Right cardiac atrium (tissue), 5 donors: ENCODE measurements around the gene ZC3H8. TPM values are rescaled to one million over a fixed set of nuclear protein-coding genes. Genes with fewer than 3 reads are reported as not detected.
"Not testable (repeated sequence)": the region's sequence is repeated elsewhere in the genome, so short reads cannot be mapped to it uniquely, and the experiment has no call there.

Experiments used
- ATAC-seq, 2 donors: fragments of 200-7000 bp; cut with Tn5 transposase; one replicate each; pipeline versions ENCODE4 v1.8.0 to v1.9.1; 2020; ENCODE audit warnings: moderate library complexity in 2 of 2, mild to moderate bottlenecking in 1 of 2
- DNase-seq, 3 donors: peaks; one replicate each; pipeline ENCODE4 v3.0.0-alpha.2; 2020
- H3K27ac ChIP-seq: one replicate; pipeline ENCODE4 v1.5.1; 2013; ENCODE audit warnings: mild to moderate bottlenecking, low read length, control low read depth, moderate library complexity
- H3K27me3 ChIP-seq: one replicate; pipeline ENCODE4 v1.6.1; 2013; ENCODE audit not compliant: control insufficient read depth, insufficient read depth
- H3K4me1 ChIP-seq: one replicate; pipeline ENCODE4 v1.6.1; 2013; ENCODE audit warnings: low read length; ENCODE audit not compliant: control insufficient read depth, insufficient read depth
- H3K4me3 ChIP-seq: one replicate; pipeline ENCODE4 v1.5.1; 2013; ENCODE audit warnings: low read length, control low read depth
- H3K9me3 ChIP-seq: one replicate; pipeline ENCODE4 v1.6.1; 2013; ENCODE audit warnings: low read length; ENCODE audit not compliant: control insufficient read depth
- WGBS: extraction: QIAGEN DNeasy Blood & Tissue Kit; methylation state at CpG from one replicate; pipeline ENCODE4 v1.1.7; 2013; 5-methylcytosine and 5-hydroxymethylcytosine counted together
- intact Hi-C, 4 donors: fragments of 100-400 bp; cut with DNase I; formaldehyde crosslinking; loops; one replicate each; pipeline versions ENCODE4 v1.11.0 to v1.14.0; 2022 to 2023
- polyA plus RNA-seq: library from polyadenylated mRNA; stranded (reverse); fragments of 200-250 nt; gene quantifications from one replicate; pipeline ENCODE4 v1.2.3, GENCODE V29; 2013
- total RNA-seq, 4 donors: library from RNA; stranded (reverse); fragmentation: NEBNext Ultra II Directional; extraction: Animal tissue kit (Norgen Biotek cat#: 25700); gene quantifications; one replicate each; pipeline ENCODE4 v1.2.1, GENCODE V29; 2021
- donor health status: healthy with polysubstance abuse.
- donor health status: DM: no; HTN: yes; CAD: no.
- donor health status: DM: no; HTN: no; CAD: no.
- donor health status: DM: no; HTN: yes; CAD: no; lungs with severe emphysema.
- donor health status: DM: yes; HTN: yes; CAD: no.

Gene ZC3H8
- total and polyA plus RNA-seq, 5 donors = 6.0 to 17.2 (median 11.1) TPM

DNA sequence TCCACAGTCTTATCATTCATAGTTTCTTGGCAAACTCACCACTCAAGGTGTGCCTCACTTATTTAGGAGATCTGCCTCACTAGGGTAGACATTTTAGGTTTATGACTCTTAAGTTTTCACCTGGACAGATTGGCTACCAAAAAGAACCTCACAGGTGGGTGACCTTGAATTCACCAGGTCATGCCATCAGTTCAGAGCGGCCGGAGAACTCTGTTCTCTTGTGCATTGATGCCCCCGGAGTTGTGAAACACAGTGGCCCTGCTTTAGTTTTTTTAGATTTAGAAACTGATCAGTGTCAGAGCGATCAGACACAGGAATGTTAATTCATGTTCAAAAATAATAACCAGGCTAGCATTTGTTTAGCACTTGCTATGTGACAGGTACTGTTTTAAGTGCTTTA is 27.2 kb upstream of the ZC3H8 start:
- H3K4me1 ChIP-seq, H3K27ac ChIP-seq: not testable (repeated sequence)
- WGBS = 93% methylated on average over 4 of the region's 4 CpGs

DNA sequence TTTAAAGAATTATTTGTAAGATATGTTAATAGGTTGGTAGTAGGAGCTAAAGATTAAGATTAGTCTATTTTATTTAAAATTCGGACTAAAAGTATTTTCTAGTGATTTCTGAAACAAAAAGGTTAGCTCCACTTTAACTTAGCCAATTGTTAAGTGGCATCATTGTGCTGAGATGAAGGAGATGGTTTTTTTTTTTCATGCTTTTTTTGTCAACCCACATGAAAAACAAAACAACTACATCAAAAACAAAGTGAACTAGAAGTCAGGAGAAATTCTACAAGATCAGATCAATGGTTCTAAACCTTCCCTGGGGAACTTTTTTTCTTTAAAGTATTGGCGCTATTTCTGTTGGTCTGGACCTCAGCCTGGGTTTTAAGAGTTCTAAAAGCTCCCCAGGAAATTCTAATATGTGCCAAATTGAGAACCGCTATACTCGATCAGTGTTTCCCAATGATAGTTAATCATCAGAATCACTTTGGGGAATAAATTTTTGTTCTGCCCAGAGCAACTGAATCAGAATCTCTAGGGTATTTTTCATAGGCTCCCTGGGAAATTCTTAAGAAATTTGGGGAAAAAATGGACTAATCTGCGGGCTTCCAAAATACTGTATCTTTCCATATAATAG is 22.9 kb upstream of the ZC3H8 start:
- WGBS = 72% methylated on average over 5 of the region's 5 CpGs
- Histone ChIP-seq H3K27me3 (no peaks in the 10 kb centered on the region), H3K4me1 (no peaks in the 10 kb centered on the region), H3K4me3 (no peak overlapping the region), H3K9me3 (no peaks in the 10 kb centered on the region), H3K27ac (no peak overlapping the region)
- intact Hi-C loops = no loop called here
- ATAC-seq (no peak), DNase-seq (no peak)

More for the DNA sequence above, 27.2 kb upstream of the ZC3H8 start:
- ATAC-seq, intact Hi-C loops, H3K27me3 ChIP-seq, H3K9me3 ChIP-seq, DNase-seq, H3K4me3 ChIP-seq: not testable (repeated sequence)

DNA sequence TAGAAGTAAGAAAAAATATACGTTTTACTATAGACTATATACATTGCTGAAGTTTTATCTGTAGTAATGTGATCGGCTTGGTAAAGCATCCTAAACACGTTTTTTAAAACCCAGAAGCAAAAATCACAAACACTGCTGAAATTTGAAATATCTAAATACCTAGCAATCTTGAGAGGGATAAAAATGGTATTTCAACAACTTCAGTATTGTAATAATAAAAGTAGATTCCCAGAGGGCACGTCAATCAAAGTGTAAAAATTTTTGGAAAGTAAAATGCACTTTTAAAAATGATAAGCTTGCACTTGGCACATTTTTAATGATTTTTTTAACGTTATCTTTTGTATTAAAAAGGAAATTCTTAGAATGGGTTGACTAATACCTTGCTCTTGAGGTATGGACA is 22.1 kb upstream of the ZC3H8 start:
- no peaks in the 10 kb centered on the region for H3K4me1 ChIP-seq
- no peak overlapping the region for H3K4me3 ChIP-seq
- WGBS = 57% methylated on average over 5 of the region's 5 CpGs
- ATAC-seq (no peak), DNase-seq (no peak)
- no peaks in the 10 kb centered on the region for H3K27me3 ChIP-seq
- no peak overlapping the region for H3K27ac ChIP-seq
- H3K9me3 ChIP-seq = no peaks in the 10 kb centered on the region
- intact Hi-C loops = no loop called here

DNA sequence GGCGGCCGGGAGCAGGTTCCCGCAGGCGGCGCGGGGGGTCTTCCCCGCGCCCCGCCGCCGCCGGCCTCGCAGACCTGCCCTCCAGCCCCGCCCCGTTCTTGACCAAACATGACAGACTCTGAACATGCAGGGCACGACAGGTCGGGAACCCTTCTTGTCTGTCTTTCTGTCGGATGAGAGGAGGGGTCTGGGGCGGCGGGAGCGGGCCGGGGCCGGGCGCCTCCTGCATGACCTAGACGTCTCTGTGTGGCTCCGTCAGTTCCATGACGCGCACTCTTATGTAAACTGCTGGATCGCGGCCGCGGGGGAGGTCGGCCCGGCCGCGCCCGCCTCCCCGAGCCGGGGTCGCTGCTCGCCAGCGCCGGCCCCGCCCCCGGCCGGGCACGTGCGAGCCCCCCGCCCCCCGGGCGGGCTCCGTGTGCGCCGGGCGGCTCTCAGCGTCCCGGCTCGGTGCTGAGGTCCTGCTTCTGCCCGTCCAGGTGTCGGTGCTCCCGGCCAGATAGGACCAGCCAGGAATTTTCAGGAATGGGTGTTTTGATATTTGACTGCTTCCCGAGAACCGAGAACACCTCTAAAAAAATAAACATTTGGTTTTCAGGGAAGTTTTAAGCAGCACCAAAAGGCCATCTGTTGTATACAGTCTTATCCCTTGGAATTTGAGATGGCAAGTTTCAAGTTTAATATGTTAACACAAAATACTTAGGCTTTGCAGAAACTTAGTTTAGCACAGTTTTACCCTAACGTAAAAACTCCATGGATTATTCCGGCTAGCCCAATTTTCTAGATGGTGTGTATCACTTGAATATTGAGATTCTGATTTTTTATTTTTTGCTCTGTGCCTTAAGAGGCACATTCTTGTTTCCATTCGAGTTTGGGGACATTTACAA is 21.3 kb upstream of the ZC3H8 start:
- Histone ChIP-seq H3K27me3 (no peaks in the 10 kb centered on the region), H3K9me3 (no peaks in the 10 kb centered on the region), H3K4me3 (peak overlapping the region; percentile 91), H3K27ac (peak overlapping the region; percentile 99), H3K4me1 (no peaks in the 10 kb centered on the region)
- DNase-seq (peak; percentile 91 to 96 (median 96)), ATAC-seq (peak; percentile 93)
- intact Hi-C loops = no loop called here
- WGBS = under 1% methylated on average over 66 of the region's 66 CpGs

DNA sequence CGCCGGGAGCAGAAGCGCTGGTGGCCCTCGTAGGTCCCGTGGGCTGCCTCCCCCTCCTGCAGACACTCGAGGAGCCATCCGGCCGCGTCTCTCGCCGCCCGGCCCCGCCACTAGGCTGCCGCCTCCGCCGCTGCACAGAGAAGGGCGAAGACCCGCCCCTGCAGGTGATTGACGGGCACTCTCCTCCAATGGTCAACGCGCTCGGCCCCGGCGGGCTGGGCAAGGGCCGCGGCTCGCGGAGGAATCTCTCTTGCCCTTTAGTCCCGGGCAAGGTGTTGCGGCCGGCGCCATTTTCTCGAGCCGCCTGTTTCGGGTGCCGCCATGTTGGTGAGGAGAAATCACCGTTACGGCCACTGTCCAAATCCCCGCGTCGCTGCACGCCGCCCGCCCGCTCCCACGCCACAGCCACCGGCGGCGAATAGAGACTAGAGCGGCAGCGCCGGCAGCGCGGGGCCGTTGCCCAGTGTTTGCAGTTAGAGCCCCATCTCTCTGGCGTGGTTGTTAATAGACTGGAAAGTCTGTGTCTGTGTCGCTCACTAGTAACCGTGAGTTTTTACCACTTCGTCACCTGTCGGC is 20.6 kb upstream of the ZC3H8 start, which contains the start of gene ZC3H6:
ZC3H6 (plus strand) TSS at position 287 of the 576 bp plus-strand sequence. CDS start 398 bp downstream, outside the sequence.
- Histone ChIP-seq H3K4me1 (no peaks in the 10 kb centered on the region), H3K27ac (peak within 1 kb of the TSS; percentile 99), H3K4me3 (peak within 1 kb of the TSS; percentile 91), H3K27me3 (no peaks in the 10 kb centered on the region), H3K9me3 (no peaks in the 10 kb centered on the region)
- under 1% methylated on average over 60 of the region's 60 CpGs for WGBS
- DNase-seq = peak; percentile 98 to 100 (median 99)
- intact Hi-C loops = no loop called here
- peak; percentile 99 to 100 for ATAC-seq

DNA sequence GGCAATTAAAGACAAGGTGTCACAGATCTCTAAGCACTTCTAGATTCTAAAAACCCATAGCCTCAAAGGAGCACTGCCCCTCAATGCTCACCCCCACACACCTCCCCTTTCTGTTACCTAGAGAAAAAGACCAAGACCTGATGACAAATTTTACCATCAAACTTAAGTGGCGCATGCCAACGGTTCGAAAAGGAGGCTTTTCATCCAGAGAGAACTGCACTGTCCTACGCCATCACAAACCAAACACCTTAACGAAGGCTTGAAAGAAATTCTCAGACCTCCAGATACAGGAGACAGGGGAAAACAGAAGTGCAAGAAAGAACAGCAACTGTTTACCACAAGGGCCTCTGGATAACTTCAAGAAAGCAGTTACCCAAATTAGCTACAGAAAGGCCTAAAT is 18.5 kb upstream of the ZC3H8 start:
- no peak overlapping the region for H3K4me3 ChIP-seq
- H3K9me3 ChIP-seq = no peaks in the 10 kb centered on the region
- intact Hi-C loops = no loop called here
- DNase-seq = no peak
- WGBS = 88% methylated on average over 5 of the region's 5 CpGs
- no peaks in the 10 kb centered on the region for H3K27me3 ChIP-seq
- no peak for ATAC-seq
- no peak overlapping the region for H3K27ac ChIP-seq
- no peaks in the 10 kb centered on the region for H3K4me1 ChIP-seq

DNA sequence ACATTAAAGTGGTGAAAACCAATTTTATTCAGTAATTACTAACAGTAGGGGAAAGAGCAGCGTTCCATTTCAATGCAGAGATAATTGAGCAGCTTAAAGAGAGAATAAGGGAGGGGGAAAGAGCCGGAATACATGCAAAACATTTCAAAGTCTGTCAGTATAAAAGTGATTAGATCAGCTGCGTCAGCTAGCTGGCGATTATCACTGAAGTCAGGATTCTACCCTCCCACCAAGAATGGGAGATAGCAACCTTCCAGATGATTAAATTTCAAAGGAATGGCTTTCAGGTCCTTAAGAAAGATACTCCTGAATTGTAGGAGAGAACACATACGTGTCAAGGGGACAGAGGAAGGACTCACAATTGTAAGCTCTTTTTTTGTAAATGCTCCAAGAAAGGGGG is 17.8 kb upstream of the ZC3H8 start:
- 58% methylated on average over 5 of the region's 5 CpGs for WGBS
- Histone ChIP-seq H3K27me3 (no peaks in the 10 kb centered on the region), H3K27ac (no peak overlapping the region), H3K4me1 (no peaks in the 10 kb centered on the region), H3K9me3 (no peaks in the 10 kb centered on the region), H3K4me3 (no peak overlapping the region)
- intact Hi-C loops = no loop called here
- ATAC-seq = no peak
- DNase-seq = no peak

DNA sequence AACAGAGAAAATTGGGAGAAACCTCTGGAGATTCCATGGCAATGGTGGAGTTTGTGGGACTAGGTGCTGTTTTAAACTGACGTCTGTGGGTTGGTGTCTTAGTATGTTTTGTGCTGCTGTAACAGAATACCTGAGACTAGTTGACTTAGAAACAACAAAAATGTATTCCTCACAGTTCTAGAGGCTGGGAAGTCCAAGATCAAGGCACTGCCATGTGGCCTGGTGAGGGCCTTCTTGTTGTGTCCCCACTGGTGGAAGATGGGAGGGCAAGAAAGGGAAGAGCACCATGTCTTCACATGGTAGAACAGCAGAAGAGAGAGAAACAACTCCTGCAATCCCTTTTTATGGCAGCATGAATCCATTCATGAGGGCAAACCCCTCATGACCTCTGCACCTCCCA is 13.7 kb upstream of the ZC3H8 start:
- ATAC-seq (no peak), DNase-seq (no peak)
- no peak overlapping the region for H3K27ac ChIP-seq
- intact Hi-C loops = no loop called here
- no peak overlapping the region for H3K4me3 ChIP-seq
- H3K4me1 ChIP-seq = no peaks in the 10 kb centered on the region
- 91% methylated on average over 1 of the region's 1 CpG for WGBS
- no peaks in the 10 kb centered on the region for H3K9me3 ChIP-seq
- no peaks in the 10 kb centered on the region for H3K27me3 ChIP-seq

DNA sequence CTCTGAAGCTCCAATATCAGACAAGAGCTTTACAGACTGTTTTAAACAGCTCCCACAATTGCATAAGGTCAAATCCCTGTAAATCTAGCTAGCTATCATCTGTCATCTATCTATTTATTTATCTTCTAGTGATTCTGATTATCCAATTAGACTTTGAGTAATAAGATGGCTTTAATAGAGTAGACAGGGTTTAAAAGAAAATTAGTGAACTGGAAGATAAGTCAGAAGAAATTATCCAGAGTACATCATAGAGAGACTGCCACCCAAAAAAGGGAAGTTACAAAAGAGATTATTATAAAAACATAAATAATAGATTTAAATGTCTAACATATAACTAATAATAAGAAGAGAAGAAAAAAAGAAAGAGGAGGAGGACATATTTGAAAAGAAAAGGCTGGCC is 8.0 kb upstream of the ZC3H8 start:
- no peaks in the 10 kb centered on the region for H3K27me3 ChIP-seq
- H3K27ac ChIP-seq = no peak overlapping the region
- intact Hi-C loops = no loop called here
- H3K9me3 ChIP-seq = no peaks in the 10 kb centered on the region
- ATAC-seq = no peak
- no peak overlapping the region for H3K4me3 ChIP-seq
- no peak for DNase-seq
- no peaks in the 10 kb centered on the region for H3K4me1 ChIP-seq

DNA sequence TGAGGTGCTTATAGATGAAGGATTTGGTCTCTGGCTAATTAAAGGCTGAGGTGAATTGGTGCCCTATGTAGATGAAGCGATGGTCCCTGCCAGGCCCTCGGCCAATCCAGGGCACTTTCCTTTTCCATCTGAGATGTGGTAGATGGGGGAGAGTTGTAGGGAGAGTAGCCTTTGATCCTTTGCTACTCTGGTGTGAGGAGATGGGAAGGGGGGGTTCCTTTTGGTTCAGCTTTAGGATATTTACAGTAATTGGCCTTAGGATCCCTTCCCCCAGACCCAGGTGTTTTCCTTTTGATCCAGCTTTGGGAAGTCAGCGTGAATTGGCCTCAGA is 5.4 kb upstream of the ZC3H8 start:
- Histone ChIP-seq H3K9me3 (no peaks in the 10 kb centered on the region), H3K4me3 (no peak overlapping the region), H3K27me3 (no peaks in the 10 kb centered on the region), H3K4me1 (no peaks in the 10 kb centered on the region), H3K27ac (no peak overlapping the region)
- DNase-seq (no peak), ATAC-seq (no peak)
- 98% methylated on average over 3 of the region's 3 CpGs for WGBS
- intact Hi-C loops = no loop called here
